H9 (cell line): ENCODE results near the gene GSTA5. TPM values are rescaled to one million over a fixed set of nuclear protein-coding genes. Genes with fewer than 3 reads are reported as not detected.
"Not testable (repeated sequence)": the region's sequence is repeated elsewhere in the genome, so short reads cannot be mapped to it uniquely, and the experiment has no call there.

Experiments used
- DNase-seq: peaks from one replicate; pipeline ENCODE4 v3.0.0-alpha.2; 2017
- H2AFZ ChIP-seq: one replicate; pipeline ENCODE4 v1.6.1; 2013; ENCODE audit warnings: mild to moderate bottlenecking, low read length, control low read depth, moderate library complexity
- H2AK5ac ChIP-seq: 2 replicates; pipeline ENCODE4 v1.6.1; 2013; ENCODE audit warnings: low read length, control low read depth, mixed read lengths; ENCODE audit not compliant: insufficient read length
- H2BK120ac ChIP-seq: one replicate; pipeline ENCODE4 v1.6.1; 2013; ENCODE audit warnings: low read depth, mild to moderate bottlenecking, low read length, control low read depth, inconsistent platforms; ENCODE audit not compliant: poor library complexity, severe bottlenecking
- H2BK12ac ChIP-seq: 2 replicates; pipeline ENCODE4 v1.6.1; 2013; ENCODE audit warnings: low read length, control low read depth, mixed read lengths, low read depth; ENCODE audit not compliant: insufficient read length
- H2BK15ac ChIP-seq: 2 replicates; pipeline ENCODE4 v1.6.1; 2013; ENCODE audit warnings: low read depth, low read length, control low read depth
- H2BK20ac ChIP-seq: one replicate; pipeline ENCODE4 v1.6.1; 2013; ENCODE audit warnings: low read depth, mild to moderate bottlenecking, low read length, control low read depth, inconsistent platforms; ENCODE audit not compliant: poor library complexity, severe bottlenecking
- H2BK5ac ChIP-seq: 2 replicates; pipeline ENCODE4 v1.6.1; 2013; ENCODE audit warnings: low read length, control low read depth, mixed read lengths; ENCODE audit not compliant: insufficient read length
- H3K14ac ChIP-seq: 2 replicates; pipeline ENCODE4 v1.6.1; 2013; ENCODE audit warnings: low read length, control low read depth; ENCODE audit not compliant: insufficient read depth
- H3K18ac ChIP-seq: 2 replicates; pipeline ENCODE4 v1.6.1; 2013; ENCODE audit warnings: low read depth, mild to moderate bottlenecking, mixed read lengths, low read length, control low read depth; ENCODE audit not compliant: insufficient read length
- H3K23ac ChIP-seq: 2 replicates; pipeline ENCODE4 v1.6.1; 2013; ENCODE audit warnings: low read length, control low read depth, mixed read lengths, low read depth; ENCODE audit not compliant: insufficient read length
- H3K23me2 ChIP-seq: 2 replicates; pipeline ENCODE4 v1.6.1; 2013; ENCODE audit warnings: low read depth, mild to moderate bottlenecking, mixed read lengths, low read length, control low read depth; ENCODE audit not compliant: insufficient read length, poor library complexity, severe bottlenecking
- H3K27ac ChIP-seq: 2 replicates; pipeline ENCODE4 v1.5.1; 2013; ENCODE audit warnings: low read length, control low read depth, mixed read lengths, low read depth; ENCODE audit not compliant: insufficient read length
- H3K27me3 ChIP-seq: 2 replicates; pipeline ENCODE4 v1.6.1; 2013; ENCODE audit warnings: low read length, control low read depth, inconsistent platforms; ENCODE audit not compliant: insufficient read depth
- H3K4ac ChIP-seq: 2 replicates; pipeline ENCODE4 v1.6.1; 2013; ENCODE audit warnings: low read depth, mild to moderate bottlenecking, control low read depth, inconsistent platforms, low read length, moderate library complexity
- H3K4me1 ChIP-seq: 2 replicates; pipeline ENCODE4 v1.6.1; 2013; ENCODE audit warnings: low read length, control low read depth, inconsistent platforms; ENCODE audit not compliant: insufficient read depth
- H3K4me2 ChIP-seq: 2 replicates; pipeline ENCODE4 v1.6.1; 2013; ENCODE audit warnings: low read length, control low read depth, mixed read lengths; ENCODE audit not compliant: insufficient read length, insufficient read depth
- H3K56ac ChIP-seq: 2 replicates; pipeline ENCODE4 v1.6.1; 2013; ENCODE audit warnings: low read depth, mild to moderate bottlenecking, mixed read lengths, low read length, control low read depth; ENCODE audit not compliant: insufficient read length
- H3K79me1 ChIP-seq: 2 replicates; pipeline ENCODE4 v1.6.1; 2013; ENCODE audit warnings: low read depth, mild to moderate bottlenecking, moderate library complexity, low read length, control low read depth, inconsistent platforms; ENCODE audit not compliant: insufficient read depth, poor library complexity, severe bottlenecking
- H3K79me2 ChIP-seq: 2 replicates; pipeline ENCODE4 v1.6.1; 2013; ENCODE audit warnings: low read length, control low read depth, inconsistent platforms; ENCODE audit not compliant: insufficient read depth
- H3K9ac ChIP-seq: 2 replicates; pipeline ENCODE4 v1.6.1; 2013; ENCODE audit warnings: low read length, control low read depth, mixed read lengths; ENCODE audit not compliant: insufficient read length; ENCODE audit errors: extremely low read depth
- H3K9me3 ChIP-seq: one replicate; pipeline ENCODE4 v1.6.1; 2013; ENCODE audit warnings: low read depth, low read length, inconsistent platforms; ENCODE audit not compliant: control insufficient read depth
- H3T11ph ChIP-seq: one replicate; pipeline ENCODE4 v1.6.1; 2013; ENCODE audit warnings: mild to moderate bottlenecking, low read length, control low read depth, inconsistent platforms
- H4K20me1 ChIP-seq: one replicate; pipeline ENCODE4 v1.6.1; 2013; ENCODE audit not compliant: control insufficient read depth, insufficient read length, insufficient read depth
- H4K5ac ChIP-seq: 2 replicates; pipeline ENCODE4 v1.6.1; 2013; ENCODE audit warnings: low read depth, mild to moderate bottlenecking, mixed read lengths, low read length, control low read depth; ENCODE audit not compliant: insufficient read length
- H4K8ac ChIP-seq: replicated peaks from 2 replicates; pipeline ENCODE4 v1.6.1; 2013; ENCODE audit warnings: low read length, control low read depth, mixed read lengths, low read depth; ENCODE audit not compliant: insufficient read length
- H4K91ac ChIP-seq: 2 replicates; pipeline ENCODE4 v1.6.1; 2013; ENCODE audit warnings: low read depth, mild to moderate bottlenecking, moderate library complexity, mixed read lengths, low read length, control low read depth; ENCODE audit not compliant: insufficient read length
- H3K27ac Mint-ChIP-seq, 3 experiments: 2 replicates in 2 of 3; 3 replicates in 1 of 3; pipeline ENCODE4 v1.8.0; 2020 to 2021; ENCODE audit warnings: mixed read lengths in 3 of 3, mild to moderate bottlenecking in 1 of 3, moderate library complexity in 1 of 3
- H3K27me3 Mint-ChIP-seq: 2 replicates; pipeline ENCODE4 v1.8.0; 2021; ENCODE audit warnings: low read depth, mild to moderate bottlenecking, moderate library complexity, mixed read lengths
- H3K36me3 Mint-ChIP-seq, 3 experiments: 2 replicates in 2 of 3; 3 replicates in 1 of 3; pipeline ENCODE4 v1.8.0; 2020 to 2021; ENCODE audit warnings: low read depth in 3 of 3, mixed read lengths in 3 of 3; ENCODE audit not compliant: insufficient read depth in 1 of 3
- H3K4me1 Mint-ChIP-seq, 2 experiments: 2 replicates each; pipeline ENCODE4 v1.8.0; 2020; ENCODE audit warnings: mixed read lengths in 2 of 2
- H3K4me3 Mint-ChIP-seq, 2 experiments: 2 replicates in 1 of 2; 3 replicates in 1 of 2; pipeline ENCODE4 v1.8.0; 2020 to 2021; ENCODE audit warnings: mild to moderate bottlenecking in 2 of 2, mixed read lengths in 2 of 2, moderate library complexity in 1 of 2
- H3K9me3 Mint-ChIP-seq, 2 experiments: 2 replicates in 1 of 2; 3 replicates in 1 of 2; pipeline ENCODE4 v1.8.0; 2020; ENCODE audit warnings: mild to moderate bottlenecking in 2 of 2, mixed read lengths in 2 of 2, moderate library complexity in 1 of 2
- WGBS: extraction: QIAGEN DNeasy Blood & Tissue Kit; methylation state at CpG from one replicate; pipeline ENCODE4 v1.1.7; 2013; ENCODE audit warnings: missing lambda C conversion rate, low lambda C conversion rate, mixed read lengths; ENCODE audit not compliant: insufficient read length; ENCODE audit errors: extremely low coverage; 5-methylcytosine and 5-hydroxymethylcytosine counted together
- total RNA-seq: library from RNA; stranded (reverse); gene quantifications from 2 replicates; pipeline ENCODE4 v1.2.1, GENCODE V29; 2021

GSTA5 gene
- total RNA-seq, 1 experiment from 2014 or later, result not detected

GRCh38 chr6:52809777-52810176 is 30.8 kb downstream of the GSTA5 start:
- H3K9me3 ChIP-seq, H2BK15ac ChIP-seq, H3K27me3 Mint-ChIP-seq, H2BK5ac ChIP-seq, H2AFZ ChIP-seq, H3T11ph ChIP-seq, H3K27me3 ChIP-seq, H3K4me2 ChIP-seq, H3K56ac ChIP-seq, H2BK12ac ChIP-seq, H2AK5ac ChIP-seq, DNase-seq, H3K4me1 Mint-ChIP-seq, H4K5ac ChIP-seq, H3K79me2 ChIP-seq, H3K23me2 ChIP-seq, H3K9ac ChIP-seq, H3K4ac ChIP-seq, H3K18ac ChIP-seq, H2BK120ac ChIP-seq, H3K9me3 Mint-ChIP-seq, H3K4me3 Mint-ChIP-seq, H4K20me1 ChIP-seq, H3K23ac ChIP-seq, H3K79me1 ChIP-seq, H3K4me1 ChIP-seq, H3K14ac ChIP-seq, H2BK20ac ChIP-seq, H3K36me3 Mint-ChIP-seq, H3K27ac ChIP-seq, H3K27ac Mint-ChIP-seq, H4K91ac ChIP-seq, H4K8ac ChIP-seq: not testable (repeated sequence)
- no CpG with 5 or more reads among the region's 4 CpGs for WGBS
